ENCODE results near the gene TENM4. TPM values are rescaled to one million over a fixed set of nuclear protein-coding genes. Genes with fewer than 3 reads are reported as not detected.

TENM4 gene
- total RNA-seq, 2 experiments from 2014 or later, result not detected

GRCh38 chr11:78920329-78920728 lies 520.5 kb downstream of the TENM4 start:
- CTCF ChIA-PET, result no interaction called here

GRCh38 chr11:78916759-78917158 lies 524.1 kb downstream of the TENM4 start:
- ChIA-PET POLR2A (no interaction called here), CTCF (no interaction called here)
- intact Hi-C loops (cut with micrococcal nuclease), result no loop called here
- Mint-ChIP-seq H3K4me3 (no peak overlapping the region), H3K4me1 (ENCODE audit: low read depth) (no peaks in the 10 kb centered on the region), H3K27me3 (peaks cover 3% of the 10 kb centered on the region), H3K9me3 (no peaks in the 10 kb centered on the region), H3K27ac (no peak overlapping the region), H3K36me3 (no peaks in the 10 kb centered on the region)
- DNase-seq, result no peak

More at GRCh38 chr11:78920329-78920728, 520.5 kb downstream of the TENM4 start:
- no peak overlapping the region for H3K27ac Mint-ChIP-seq
- DNase-seq, result no peak
- POLR2A ChIA-PET, result no interaction called here
- H3K9me3 Mint-ChIP-seq, result no peaks in the 10 kb centered on the region
- peaks cover 9% of the 10 kb centered on the region for H3K27me3 Mint-ChIP-seq
- no peak overlapping the region for H3K4me3 Mint-ChIP-seq
- H3K36me3 Mint-ChIP-seq, result no peaks in the 10 kb centered on the region
- H3K4me1 Mint-ChIP-seq (ENCODE audit: low read depth), result no peaks in the 10 kb centered on the region
- intact Hi-C loops (cut with micrococcal nuclease), result no loop called here

- no peak for DNase-seq
- Mint-ChIP-seq H3K27ac (no peak overlapping the region), H3K9me3 (no peaks in the 10 kb centered on the region), H3K27me3 (no peaks in the 10 kb centered on the region), H3K36me3 (no peaks in the 10 kb centered on the region), H3K4me3 (no peak overlapping the region), H3K4me1 (ENCODE audit: low read depth) (no peaks in the 10 kb centered on the region)
- POLR2A ChIA-PET, result no interaction called here
- CTCF ChIA-PET, result no interaction called here
- intact Hi-C loops (cut with micrococcal nuclease), result no loop called here
Measured at GRCh38 chr11:78914503-78914902, 526.3 kb downstream of the TENM4 start.

- Mint-ChIP-seq H3K27me3 (no peaks in the 10 kb centered on the region), H3K4me1 (ENCODE audit: low read depth) (no peaks in the 10 kb centered on the region), H3K27ac (no peak overlapping the region), H3K4me3 (no peak overlapping the region), H3K36me3 (no peaks in the 10 kb centered on the region), H3K9me3 (no peaks in the 10 kb centered on the region)
- intact Hi-C loops (cut with micrococcal nuclease), result no loop called here
- ChIA-PET POLR2A (no interaction called here), CTCF (no interaction called here)
- no peak for DNase-seq
Measured at GRCh38 chr11:78912778-78913177, 528.1 kb downstream of the TENM4 start.

GRCh38 chr11:78910322-78910721 lies 530.5 kb downstream of the TENM4 start:
- H3K4me3 Mint-ChIP-seq, result no peak overlapping the region
- intact Hi-C loops (cut with micrococcal nuclease), result no loop called here
- no peaks in the 10 kb centered on the region for H3K36me3 Mint-ChIP-seq
- no peak for DNase-seq
- ChIA-PET CTCF (interaction anchor here (0.9 kb wide), 1 partner anchor 265 kb away, joined by 3 read pairs; no protein-coding TSS in a partner anchor), POLR2A (no interaction called here)
- H3K4me1 Mint-ChIP-seq (ENCODE audit: low read depth), result no peaks in the 10 kb centered on the region
- no peak overlapping the region for H3K27ac Mint-ChIP-seq
- no peaks in the 10 kb centered on the region for H3K27me3 Mint-ChIP-seq
- no peaks in the 10 kb centered on the region for H3K9me3 Mint-ChIP-seq

GRCh38 chr11:78909386-78909785 lies 531.4 kb downstream of the TENM4 start:
- Mint-ChIP-seq H3K36me3 (no peaks in the 10 kb centered on the region), H3K27ac (no peak overlapping the region), H3K27me3 (no peaks in the 10 kb centered on the region), H3K9me3 (no peaks in the 10 kb centered on the region), H3K4me1 (ENCODE audit: low read depth) (no peaks in the 10 kb centered on the region), H3K4me3 (no peak overlapping the region)
- intact Hi-C loops (cut with micrococcal nuclease), result no loop called here
- DNase-seq, result no peak
- ChIA-PET CTCF (no interaction called here), POLR2A (no interaction called here)

GRCh38 chr11:78907636-78908035 lies 533.2 kb downstream of the TENM4 start:
- DNase-seq, result no peak
- Mint-ChIP-seq H3K4me1 (ENCODE audit: low read depth) (no peaks in the 10 kb centered on the region), H3K9me3 (no peaks in the 10 kb centered on the region), H3K36me3 (no peaks in the 10 kb centered on the region), H3K27me3 (peaks cover 7% of the 10 kb centered on the region), H3K4me3 (no peak overlapping the region), H3K27ac (no peak overlapping the region)
- ChIA-PET CTCF (no interaction called here), POLR2A (no interaction called here)
- intact Hi-C loops (cut with micrococcal nuclease), result no loop called here

GRCh38 chr11:78906566-78906965 lies 534.3 kb downstream of the TENM4 start:
- Mint-ChIP-seq H3K4me3 (no peak overlapping the region), H3K9me3 (no peaks in the 10 kb centered on the region), H3K27ac (no peak overlapping the region), H3K27me3 (peaks cover 11% of the 10 kb centered on the region), H3K36me3 (no peaks in the 10 kb centered on the region), H3K4me1 (ENCODE audit: low read depth) (no peaks in the 10 kb centered on the region)
- ChIA-PET POLR2A (no interaction called here), CTCF (no interaction called here)
- intact Hi-C loops (cut with micrococcal nuclease), result no loop called here
- DNase-seq, result no peak

GRCh38 chr11:78905756-78906155 lies 535.1 kb downstream of the TENM4 start:
- Mint-ChIP-seq H3K27me3 (peaks cover 12% of the 10 kb centered on the region), H3K4me3 (no peak overlapping the region), H3K36me3 (no peaks in the 10 kb centered on the region), H3K4me1 (ENCODE audit: low read depth) (no peaks in the 10 kb centered on the region), H3K9me3 (no peaks in the 10 kb centered on the region), H3K27ac (no peak overlapping the region)
- POLR2A ChIA-PET, result no interaction called here
- intact Hi-C loops (cut with micrococcal nuclease), result no loop called here
- CTCF ChIA-PET, result no interaction called here
- DNase-seq, result no peak

- Mint-ChIP-seq H3K27me3 (peaks cover 13% of the 10 kb centered on the region), H3K4me1 (ENCODE audit: low read depth) (no peaks in the 10 kb centered on the region), H3K4me3 (no peak overlapping the region), H3K9me3 (no peaks in the 10 kb centered on the region), H3K27ac (no peak overlapping the region), H3K36me3 (no peaks in the 10 kb centered on the region)
- intact Hi-C loops (cut with micrococcal nuclease), result no loop called here
- ChIA-PET POLR2A (no interaction called here), CTCF (interaction anchor here (0.9 kb wide), 1 partner anchor 256 kb away, joined by 3 read pairs; no protein-coding TSS in a partner anchor)
- DNase-seq, result no peak
Measured at GRCh38 chr11:78902771-78903507, 537.9 kb downstream of the TENM4 start.

GRCh38 chr11:78901831-78902230 lies 539.0 kb downstream of the TENM4 start:
- Mint-ChIP-seq H3K27ac (no peak overlapping the region), H3K27me3 (peaks cover 13% of the 10 kb centered on the region), H3K9me3 (no peaks in the 10 kb centered on the region), H3K4me1 (ENCODE audit: low read depth) (no peaks in the 10 kb centered on the region), H3K36me3 (no peaks in the 10 kb centered on the region), H3K4me3 (no peak overlapping the region)
- POLR2A ChIA-PET, result no interaction called here
- CTCF ChIA-PET, result no interaction called here
- intact Hi-C loops (cut with micrococcal nuclease), result no loop called here
- no peak for DNase-seq

- no peak for DNase-seq
- no peak overlapping the region for H3K4me3 Mint-ChIP-seq
- peaks cover 8% of the 10 kb centered on the region for H3K27me3 Mint-ChIP-seq
- POLR2A ChIA-PET, result no interaction called here
- intact Hi-C loops (cut with micrococcal nuclease), result no loop called here
- no peaks in the 10 kb centered on the region for H3K4me1 Mint-ChIP-seq (ENCODE audit: low read depth)
- H3K27ac Mint-ChIP-seq, result no peak overlapping the region
- H3K36me3 Mint-ChIP-seq, result no peaks in the 10 kb centered on the region
- H3K9me3 Mint-ChIP-seq, result no peaks in the 10 kb centered on the region
- CTCF ChIA-PET, result no interaction called here
Measured at GRCh38 chr11:78898266-78898775, 542.5 kb downstream of the TENM4 start.

- H3K4me1 Mint-ChIP-seq (ENCODE audit: low read depth), result no peaks in the 10 kb centered on the region
- peaks cover 2% of the 10 kb centered on the region for H3K27me3 Mint-ChIP-seq
- no peaks in the 10 kb centered on the region for H3K36me3 Mint-ChIP-seq
- H3K9me3 Mint-ChIP-seq, result no peaks in the 10 kb centered on the region
- intact Hi-C loops (cut with micrococcal nuclease), result no loop called here
- H3K27ac Mint-ChIP-seq, result no peak overlapping the region
- ChIA-PET POLR2A (no interaction called here), CTCF (no interaction called here)
- H3K4me3 Mint-ChIP-seq, result no peak overlapping the region
- no peak for DNase-seq
Measured at GRCh38 chr11:78893996-78894395, 546.8 kb downstream of the TENM4 start.
